ENCODE data around the gene DCUN1D3.

DCUN1D3 gene

GRCh38 chr16:20918486-20919239, 18.5 kb upstream of the DCUN1D3 start:
- DNase-seq (ENCODE audit: low spot score): peak; percentile 31

- DNase-seq (ENCODE audit: low spot score): no peak
Observed at GRCh38 chr16:20916942-20917341, 16.8 kb upstream of the DCUN1D3 start.

DNA sequence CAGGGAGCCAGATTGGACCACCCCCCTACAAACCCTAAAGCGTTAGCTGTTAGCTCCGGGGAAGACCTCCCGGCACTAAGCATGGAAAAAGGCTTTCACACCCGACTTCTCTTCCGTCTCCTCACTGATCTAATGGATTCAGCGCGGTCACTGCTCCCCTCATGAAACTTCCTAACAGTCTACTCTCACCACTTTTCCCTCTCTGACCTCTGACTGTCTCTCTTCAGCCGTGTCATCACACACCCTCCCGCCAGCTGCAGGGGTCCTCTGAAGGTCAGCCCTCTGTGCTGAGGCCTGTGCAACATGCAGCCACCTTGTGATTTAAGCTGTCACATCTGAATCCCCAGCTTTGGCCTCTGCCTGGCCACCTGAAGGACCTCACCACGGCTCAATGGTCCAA, 16.1 kb upstream of the DCUN1D3 start:
- no peak for DNase-seq (ENCODE audit: low spot score)

- no peak for DNase-seq (ENCODE audit: low spot score)
Observed at GRCh38 chr16:20911361-20911760, 11.2 kb upstream of the DCUN1D3 start.

GRCh38 chr16:20910781-20911321, 10.7 kb upstream of the DCUN1D3 start:
- DNase-seq (ENCODE audit: low spot score): peak; percentile 29

DNA sequence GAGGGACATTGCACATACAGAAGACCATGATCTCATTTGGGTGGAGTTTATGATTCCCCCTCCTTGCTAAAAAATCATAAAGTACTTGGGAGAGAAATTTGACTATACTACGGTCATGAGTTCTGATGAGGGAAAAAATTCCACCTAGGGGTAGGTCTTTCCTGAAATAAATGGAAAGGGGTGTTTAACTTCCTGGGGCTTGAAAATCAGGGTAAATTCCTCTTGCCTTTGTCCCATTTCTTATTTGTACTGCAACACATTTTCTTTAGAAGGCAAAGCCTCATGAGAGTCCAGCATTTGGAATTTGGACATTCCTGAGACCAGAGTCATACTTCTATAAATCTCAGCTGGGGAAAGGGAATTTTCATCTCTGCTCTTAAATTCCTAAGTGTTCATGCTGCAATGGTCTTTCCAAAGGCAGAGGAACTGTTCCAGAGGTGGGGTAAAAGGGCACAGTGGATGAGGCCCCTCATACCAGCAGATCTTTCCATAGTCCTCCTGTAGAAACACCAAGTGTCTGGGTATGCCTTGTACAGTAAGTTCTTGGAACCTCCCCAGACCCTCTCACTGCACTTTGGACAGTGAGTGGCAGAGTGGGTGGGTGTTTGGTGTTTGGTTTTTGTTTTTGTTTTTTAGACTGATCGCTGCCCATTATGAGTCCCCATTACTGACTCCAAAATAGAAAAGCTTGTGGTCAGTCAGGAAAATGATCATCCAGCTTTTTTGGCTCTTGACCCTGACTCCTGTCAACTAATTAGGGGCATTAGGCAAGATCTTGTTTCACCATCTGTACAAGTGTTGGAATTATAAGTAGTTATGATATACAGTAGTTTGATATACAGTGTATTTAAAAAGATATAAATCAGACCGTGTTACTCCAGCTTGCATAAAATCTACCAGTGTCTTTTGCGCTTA, 6.4 kb upstream of the DCUN1D3 start:
- DNase-seq (ENCODE audit: low spot score): peak; percentile 51

DNA sequence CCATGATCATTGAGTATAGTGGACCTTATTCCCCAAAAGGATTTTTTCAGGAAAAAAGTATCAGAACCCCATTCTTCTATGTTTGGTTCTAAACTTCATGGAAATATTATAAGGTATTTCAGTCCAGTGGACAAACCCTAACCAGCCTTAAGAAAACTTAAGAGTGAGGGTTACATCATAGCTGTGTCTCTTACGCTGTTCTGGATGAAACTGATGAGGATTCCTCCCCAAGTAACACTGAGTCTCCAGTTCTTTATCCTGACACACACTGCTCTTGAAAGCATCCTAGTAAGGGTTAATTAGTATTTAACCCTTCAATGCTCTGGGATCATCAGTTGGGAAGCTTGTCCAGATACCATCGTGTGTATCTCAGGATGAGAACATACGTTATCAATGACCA, 5.4 kb upstream of the DCUN1D3 start:
- DNase-seq (ENCODE audit: low spot score): no peak

DNA sequence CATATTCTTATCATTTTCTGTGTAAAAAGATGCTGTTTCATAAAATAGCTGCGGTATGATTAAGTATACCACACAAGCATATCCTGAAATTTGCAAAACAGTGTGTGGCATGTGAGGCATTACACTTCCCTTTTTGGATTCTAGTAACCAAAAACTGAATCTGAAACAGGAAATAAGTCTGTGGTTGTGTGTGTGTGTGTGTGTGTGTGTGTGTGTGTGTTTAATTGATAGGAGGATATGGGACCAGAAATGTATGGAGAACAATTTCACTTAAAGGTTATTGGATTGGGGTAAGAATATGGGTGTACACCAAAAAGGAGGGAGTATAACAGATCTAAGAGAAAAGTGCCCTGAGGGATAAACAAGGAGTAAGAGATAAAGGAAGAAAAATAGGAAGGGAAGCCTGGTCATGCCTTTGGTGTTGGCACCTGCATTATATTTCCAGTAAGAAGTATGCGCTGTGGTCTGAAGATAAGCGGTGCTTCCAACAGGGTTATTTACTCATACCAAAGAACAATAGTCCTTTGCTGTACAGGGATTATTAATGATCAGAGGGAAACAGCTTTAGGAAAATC, 4.4 kb upstream of the DCUN1D3 start:
- DNase-seq (ENCODE audit: low spot score): peak; percentile 33

- no peak for DNase-seq (ENCODE audit: low spot score)
Observed at GRCh38 chr16:20903899-20904506, 3.8 kb upstream of the DCUN1D3 start.

- DNase-seq (ENCODE audit: low spot score): no peak
Observed at GRCh38 chr16:20903116-20903898, 3.1 kb upstream of the DCUN1D3 start.

DNA sequence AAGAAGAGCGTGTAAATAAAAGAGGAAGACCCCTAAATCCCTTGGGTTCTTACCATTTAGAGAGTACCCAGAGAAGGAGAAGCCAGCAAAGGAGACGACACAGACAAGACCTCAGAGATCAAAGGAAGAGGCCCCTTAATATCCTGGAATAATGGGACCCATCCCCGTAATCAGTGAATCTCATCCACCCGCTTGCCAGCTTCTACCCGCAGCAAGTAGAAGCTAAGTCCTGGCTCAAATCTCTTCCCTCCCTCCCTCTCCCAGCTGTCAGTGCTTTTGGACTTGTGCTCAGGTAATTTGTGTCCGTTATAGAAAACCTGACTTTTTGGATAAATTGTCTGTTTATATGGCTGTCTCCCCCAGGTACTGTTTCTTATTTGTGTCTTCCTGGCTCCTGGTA, 2.3 kb upstream of the DCUN1D3 start:
- DNase-seq (ENCODE audit: low spot score): no peak

- peak; percentile 32 for DNase-seq (ENCODE audit: low spot score)
Observed at GRCh38 chr16:20901436-20902112, 1.4 kb upstream of the DCUN1D3 start.

DNA sequence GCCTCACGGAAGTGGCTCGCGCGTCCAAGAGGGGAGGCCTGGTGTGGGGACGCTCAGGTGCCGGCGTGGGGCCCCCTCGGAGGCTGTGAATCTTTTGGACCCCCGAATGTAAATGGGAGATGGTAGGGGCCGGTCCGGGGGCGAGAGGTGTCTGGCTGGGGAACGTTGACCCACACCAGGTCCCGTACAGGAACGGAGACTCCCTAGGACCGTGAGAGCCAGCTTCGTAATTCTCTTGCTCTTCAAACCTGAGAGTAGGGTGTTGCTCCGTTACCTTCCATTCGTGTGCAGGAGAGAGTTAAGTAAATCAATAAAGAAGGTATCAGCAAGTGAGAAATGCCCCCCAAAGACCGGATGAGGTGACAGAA, 894 bp upstream of the DCUN1D3 start:
- DNase-seq (ENCODE audit: low spot score): no peak

GRCh38 chr16:20899477-20900298, 470 bp downstream of the DCUN1D3 start:
- peak; percentile 21 for DNase-seq (ENCODE audit: low spot score)

DNA sequence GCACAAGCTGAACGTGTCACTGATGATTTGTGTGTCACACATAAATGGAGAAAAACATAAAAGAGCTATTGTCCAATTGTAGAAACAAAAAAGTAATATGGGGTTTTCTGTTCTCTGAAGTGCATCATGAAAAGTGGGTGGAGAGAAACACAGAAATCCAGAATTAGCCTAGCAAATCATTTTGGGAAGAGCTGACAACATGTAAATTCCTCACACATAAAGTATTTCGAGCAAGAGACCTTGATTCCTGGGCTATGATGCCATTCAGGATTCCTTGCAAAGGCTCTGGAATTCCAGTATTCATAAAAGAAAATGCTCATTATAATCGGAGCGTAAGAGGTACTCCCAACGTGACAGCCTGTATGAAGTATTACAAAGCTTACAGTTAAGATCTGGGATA, 1.1 kb downstream of the DCUN1D3 start:
- DNase-seq (ENCODE audit: low spot score): peak; percentile 61

DNA sequence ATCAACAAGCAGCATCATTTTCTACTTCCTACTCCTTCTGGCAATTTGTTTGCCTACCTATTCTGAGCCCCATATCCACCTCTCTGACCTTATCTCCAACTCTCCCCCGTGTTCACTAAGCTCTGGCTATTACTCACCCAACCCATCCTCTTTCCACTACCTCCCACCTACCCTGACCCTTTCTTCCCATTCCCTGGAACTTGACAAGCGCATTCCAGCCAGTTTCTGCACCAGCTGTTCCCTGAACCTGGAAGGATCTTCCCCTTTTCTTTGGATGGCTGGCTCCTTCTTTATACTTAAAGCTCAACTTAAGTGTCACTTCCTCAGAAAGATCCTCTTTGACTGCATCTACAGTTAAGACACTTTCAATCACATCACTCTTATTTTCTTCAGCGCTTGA, 2.2 kb downstream of the DCUN1D3 start:
- DNase-seq (ENCODE audit: low spot score): no peak

DNA sequence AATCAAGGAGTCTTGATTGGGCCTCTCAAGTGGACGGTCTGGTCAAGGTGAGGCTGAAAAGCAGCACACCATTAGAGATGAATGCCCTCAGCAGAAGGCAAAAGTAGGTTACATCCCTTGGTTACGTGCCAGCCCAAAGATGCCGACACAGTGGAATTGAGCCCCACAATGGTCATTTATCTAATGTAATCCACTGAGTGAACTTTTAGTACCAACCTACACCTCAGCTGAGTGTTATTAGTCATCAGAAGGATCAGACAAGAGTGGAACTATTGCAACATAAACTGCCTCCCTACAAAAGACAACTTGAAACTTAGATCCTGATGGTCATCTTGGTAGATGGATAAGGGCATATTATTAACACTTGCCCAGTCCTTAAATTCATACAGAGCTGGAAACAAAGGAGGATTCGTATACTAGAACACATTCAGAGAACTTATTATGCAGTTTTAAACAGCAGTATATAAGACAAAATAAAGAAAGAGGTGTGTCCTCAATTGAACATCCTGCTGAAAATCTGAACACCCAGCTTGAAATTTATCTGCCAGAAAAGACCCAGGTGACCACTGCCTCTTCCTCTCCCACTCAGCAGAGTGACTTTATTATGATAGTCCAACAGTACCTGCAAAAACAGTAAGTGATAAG, 2.8 kb downstream of the DCUN1D3 start:
- DNase-seq (ENCODE audit: low spot score): peak; percentile 31

GRCh38 chr16:20894388-20894787, 5.8 kb downstream of the DCUN1D3 start:
- DNase-seq (ENCODE audit: low spot score): no peak

- DNase-seq (ENCODE audit: low spot score): no peak
Observed at GRCh38 chr16:20889625-20890275, 10.4 kb downstream of the DCUN1D3 start.
